Fibroblast of villous mesenchyme (primary cell): ENCODE results near the gene RALGAPA1. TPM values are rescaled to one million over a fixed set of nuclear protein-coding genes. Genes with fewer than 3 reads are reported as not detected.
A peak's percentile ranks its signal among the peaks of the same experiment; 100 is the strongest.

Experiments used
- DNase-seq: peaks from one replicate; pipeline ENCODE4 v3.0.0-alpha.2; 2010; ENCODE audit warnings: low read depth
- H3K4me3 ChIP-seq: 2 replicates; pipeline ENCODE4 v1.5.1; 2011; ENCODE audit warnings: low read depth, mild to moderate bottlenecking, low read length
- total RNA-seq: library from RNA; depleted of rRNA; stranded (reverse); fragments of >200 nt; gene quantifications from 2 replicates; pipeline ENCODE4 v1.2.3, GENCODE V29; 2012
- TF ChIP-seq, protein P1 (sequence below): IDR thresholded peaks from 2 replicates; pipeline ENCODE4 v1.5.1; 2012; ENCODE audit warnings: low read depth, mild to moderate bottlenecking, low read length; ENCODE audit not compliant: insufficient read depth

The RALGAPA1 gene
- 42.2 and 57.9 TPM in 2 replicates for total RNA-seq

DNA sequence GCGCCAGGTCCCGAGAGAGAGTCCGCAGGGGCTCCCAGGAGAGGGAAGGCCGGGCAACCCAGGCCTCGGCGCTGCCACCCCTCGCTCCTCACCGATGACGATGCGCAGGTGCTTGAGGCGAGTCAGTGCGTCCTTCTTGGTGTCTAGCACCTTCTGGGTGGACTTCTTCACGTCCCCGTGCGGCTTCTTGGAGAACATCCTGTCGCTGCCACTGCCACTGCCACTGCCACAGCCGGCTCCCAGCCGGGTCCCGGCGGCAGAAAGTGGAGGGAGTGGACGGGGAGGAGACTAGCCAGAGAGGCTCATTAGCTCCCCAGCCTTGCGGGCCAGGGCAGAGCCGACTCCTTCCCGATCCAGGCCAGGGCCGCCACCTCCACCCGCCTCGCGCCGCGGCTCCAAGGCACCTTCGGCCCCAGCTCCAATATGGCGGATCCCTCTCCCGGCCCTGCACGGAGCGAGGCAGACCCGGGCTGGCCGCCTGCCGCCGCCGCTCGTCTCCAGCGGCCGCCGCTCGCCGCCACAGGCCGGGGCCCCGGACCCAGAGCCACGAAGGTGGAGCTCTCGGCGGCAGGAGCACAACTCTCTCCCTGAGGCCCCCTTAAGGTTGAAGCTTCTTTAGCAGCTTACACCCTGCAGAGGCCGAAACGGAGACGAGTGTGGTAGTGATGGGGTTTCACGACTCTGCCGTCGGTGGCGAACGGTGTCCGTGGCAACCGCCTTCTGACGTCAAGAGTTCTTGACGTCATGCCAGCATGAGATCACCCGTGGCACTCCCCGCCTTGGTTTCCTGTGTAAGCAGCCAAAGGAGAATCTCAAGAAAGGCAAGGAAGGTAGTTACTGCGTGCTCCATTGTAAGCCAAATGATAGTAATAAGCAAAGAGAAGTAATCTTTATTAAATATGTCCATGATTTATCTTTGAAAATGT, at the start of gene RALGAPA1:
RALGAPA1 (minus strand) TSS at position 658 of the 926 bp plus-strand sequence; CDS start at position 198, 460 bp downstream.
- TF ChIP-seq, protein P1, sequence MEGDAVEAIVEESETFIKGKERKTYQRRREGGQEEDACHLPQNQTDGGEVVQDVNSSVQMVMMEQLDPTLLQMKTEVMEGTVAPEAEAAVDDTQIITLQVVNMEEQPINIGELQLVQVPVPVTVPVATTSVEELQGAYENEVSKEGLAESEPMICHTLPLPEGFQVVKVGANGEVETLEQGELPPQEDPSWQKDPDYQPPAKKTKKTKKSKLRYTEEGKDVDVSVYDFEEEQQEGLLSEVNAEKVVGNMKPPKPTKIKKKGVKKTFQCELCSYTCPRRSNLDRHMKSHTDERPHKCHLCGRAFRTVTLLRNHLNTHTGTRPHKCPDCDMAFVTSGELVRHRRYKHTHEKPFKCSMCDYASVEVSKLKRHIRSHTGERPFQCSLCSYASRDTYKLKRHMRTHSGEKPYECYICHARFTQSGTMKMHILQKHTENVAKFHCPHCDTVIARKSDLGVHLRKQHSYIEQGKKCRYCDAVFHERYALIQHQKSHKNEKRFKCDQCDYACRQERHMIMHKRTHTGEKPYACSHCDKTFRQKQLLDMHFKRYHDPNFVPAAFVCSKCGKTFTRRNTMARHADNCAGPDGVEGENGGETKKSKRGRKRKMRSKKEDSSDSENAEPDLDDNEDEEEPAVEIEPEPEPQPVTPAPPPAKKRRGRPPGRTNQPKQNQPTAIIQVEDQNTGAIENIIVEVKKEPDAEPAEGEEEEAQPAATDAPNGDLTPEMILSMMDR, result peak; percentile 40
- peak; percentile 98 for DNase-seq
- H3K4me3 ChIP-seq, result peak within 1 kb of the TSS; percentile 82

DNA sequence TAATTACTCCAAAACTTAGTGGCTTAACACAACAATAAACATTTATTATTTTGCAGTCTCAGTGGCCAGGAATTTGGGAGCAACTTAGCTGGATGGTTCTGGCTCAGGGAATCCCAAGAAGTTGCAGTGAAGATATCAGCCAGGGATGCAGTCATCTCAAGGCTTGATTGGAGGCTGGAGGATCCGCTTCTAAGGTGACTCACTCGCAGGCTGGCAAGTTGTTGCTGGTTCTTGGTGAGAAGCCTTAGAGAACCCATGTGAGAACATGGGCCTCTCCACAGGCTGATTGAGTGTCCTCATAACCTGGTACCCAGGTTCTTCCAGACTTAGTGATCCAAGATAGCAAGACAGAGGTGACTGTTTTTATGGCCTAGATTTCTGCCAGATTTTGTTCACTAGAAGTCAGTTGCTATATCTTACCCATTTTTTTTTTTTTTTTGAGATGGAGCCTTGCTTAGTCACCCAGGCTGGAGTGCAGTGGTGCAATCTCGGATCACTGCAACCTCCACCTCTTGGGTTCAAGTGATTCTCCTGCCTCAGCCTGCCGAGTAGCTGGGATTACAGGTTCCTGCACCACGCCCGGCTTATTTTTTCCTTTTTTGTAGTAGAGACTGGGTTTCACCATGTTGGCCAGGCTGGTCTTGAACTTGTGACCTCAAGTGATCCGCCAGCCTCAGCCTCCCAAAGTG, 49.6 kb upstream of the RALGAPA1 start:
- peak; percentile 10 for DNase-seq
- H3K4me3 ChIP-seq, result no peak overlapping the region
- TF ChIP-seq, protein P1, result no peak

DNA sequence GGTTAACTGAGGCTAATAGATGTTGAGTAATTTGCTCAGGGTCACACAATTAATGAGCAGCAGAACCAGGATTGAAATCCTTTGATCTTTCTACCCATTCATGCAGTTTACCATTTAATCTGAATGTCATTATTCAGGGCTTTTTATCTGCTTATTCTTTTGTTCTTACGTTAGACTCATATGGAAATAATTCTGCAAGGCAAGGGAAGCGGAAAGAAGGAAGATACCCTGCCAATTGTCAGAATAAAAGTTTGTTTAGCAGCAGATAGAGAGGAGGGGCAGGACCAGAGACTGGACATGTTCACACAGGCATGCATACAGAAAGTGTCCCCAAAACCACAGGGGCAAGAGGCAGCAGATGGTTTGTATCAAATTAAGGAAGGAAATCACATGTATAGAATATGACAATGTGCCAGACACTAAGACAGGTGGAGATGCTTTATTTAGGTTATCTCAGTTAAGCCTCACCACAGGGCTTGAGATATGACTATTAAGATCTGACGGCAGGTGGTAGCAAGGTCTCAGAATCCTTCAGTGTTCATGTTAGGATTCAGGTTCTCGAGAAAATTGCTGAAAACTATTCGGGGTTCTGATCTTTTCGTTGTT, 46.9 kb upstream of the RALGAPA1 start:
- no peak overlapping the region for H3K4me3 ChIP-seq
- no peak for DNase-seq
- TF ChIP-seq, protein P1, result no peak

DNA sequence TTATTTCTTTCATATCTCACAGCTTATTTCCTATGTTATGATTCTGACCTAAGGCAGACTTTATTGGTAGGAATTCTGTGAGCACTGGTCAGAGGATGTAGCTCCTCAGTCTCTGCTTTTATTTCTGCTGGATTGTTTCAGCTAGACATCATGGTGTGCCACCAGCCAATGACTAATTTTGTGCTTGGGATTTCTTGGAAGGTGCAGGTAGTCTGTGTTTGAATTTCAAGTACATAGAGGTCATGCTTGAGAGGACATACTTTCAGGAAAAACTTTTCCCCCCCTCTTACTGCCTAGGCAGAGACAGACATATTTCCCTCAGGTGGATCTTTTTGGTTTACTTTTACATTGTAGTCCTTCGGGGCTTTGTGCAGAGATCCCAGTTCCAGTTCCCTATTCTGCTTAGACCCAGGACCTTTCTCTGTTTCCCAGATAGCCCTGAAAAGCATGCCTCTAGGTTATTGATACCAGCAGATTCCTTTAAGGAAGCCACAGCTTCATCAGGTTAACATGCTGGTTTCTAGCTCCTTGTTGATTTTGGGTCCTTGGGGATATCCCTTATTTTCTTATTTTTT, 45.7 kb upstream of the RALGAPA1 start:
- no peak overlapping the region for H3K4me3 ChIP-seq
- DNase-seq, result no peak
- TF ChIP-seq, protein P1, result no peak

DNA sequence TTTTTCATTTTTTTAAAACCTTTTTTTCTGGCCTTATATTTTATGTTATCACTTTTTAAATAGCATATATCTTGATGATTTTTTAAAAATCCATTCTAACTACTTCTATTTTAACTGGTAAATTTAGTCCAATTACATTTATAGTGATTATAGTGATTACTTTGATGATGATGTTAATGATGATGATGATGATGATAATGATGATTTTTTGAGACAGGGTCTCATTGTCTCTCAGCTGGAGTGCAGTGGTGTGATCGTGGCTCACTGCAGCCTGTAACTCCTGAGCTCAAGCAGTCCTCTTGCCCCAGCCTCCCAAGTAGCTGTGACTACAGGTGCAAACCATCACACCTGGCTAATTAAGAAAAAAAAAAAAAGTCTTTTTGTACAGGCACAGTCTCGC, 44.1 kb upstream of the RALGAPA1 start:
- TF ChIP-seq, protein P1, result no peak
- no peak for DNase-seq
- no peak overlapping the region for H3K4me3 ChIP-seq

DNA sequence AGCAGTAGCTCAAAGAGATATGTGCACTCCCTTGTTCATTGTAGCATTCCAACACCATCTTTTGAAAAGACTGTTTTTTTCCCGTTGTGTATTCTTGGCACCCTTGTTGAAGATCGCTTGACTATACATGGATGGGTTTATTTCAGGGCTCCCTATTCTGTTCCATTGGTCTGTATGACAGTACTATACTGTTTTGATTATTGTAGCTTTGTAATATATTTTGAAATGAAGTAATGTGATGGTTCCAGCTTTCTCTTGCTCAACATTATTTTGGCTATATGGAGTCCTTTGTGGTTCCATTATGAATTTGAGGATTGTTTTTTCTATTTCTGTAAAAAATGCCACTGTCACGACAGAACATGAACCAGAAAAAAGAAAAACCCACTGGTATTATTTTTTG, 42.7 kb upstream of the RALGAPA1 start:
- no peak overlapping the region for H3K4me3 ChIP-seq
- no peak for DNase-seq
- TF ChIP-seq, protein P1, result no peak
